ENCODE data around the gene C19orf25.

- TF ChIP-seq GATA2 (IDR thresholded peaks at IDR 0.05; ENCODE audit: low read depth, low read length): no peak
- no peak for TF ChIP-seq GATA3 (IDR thresholded peaks at IDR 0.05; ENCODE audit: low read depth, low read length)
Observed at GRCh38 chr19:1520203-1520780, 41.3 kb upstream of the C19orf25 start.
